Measurements from ENCODE around the gene SCYL1.

DNA sequence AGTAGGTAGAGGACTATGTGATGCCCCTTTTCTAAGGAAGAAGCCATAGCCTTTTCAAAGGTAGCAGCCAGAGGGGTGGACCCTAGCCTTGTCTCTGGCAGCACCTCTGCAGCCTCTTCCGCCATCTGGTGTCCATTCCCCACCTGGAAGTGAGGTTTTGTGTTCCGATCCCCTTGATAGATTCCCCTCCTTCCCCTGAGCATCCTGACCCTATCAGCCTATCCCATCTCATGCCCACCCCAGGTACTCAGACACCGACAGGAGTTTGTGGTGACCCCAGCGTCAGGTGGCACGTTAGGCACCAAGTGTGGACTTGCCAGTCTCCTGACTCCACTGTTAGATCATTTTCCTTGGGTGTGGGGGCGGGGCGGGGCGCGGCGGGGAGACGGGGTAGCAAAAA lies 47.1 kb downstream of the SCYL1 start:
- TF ChIP-seq, protein P1, sequence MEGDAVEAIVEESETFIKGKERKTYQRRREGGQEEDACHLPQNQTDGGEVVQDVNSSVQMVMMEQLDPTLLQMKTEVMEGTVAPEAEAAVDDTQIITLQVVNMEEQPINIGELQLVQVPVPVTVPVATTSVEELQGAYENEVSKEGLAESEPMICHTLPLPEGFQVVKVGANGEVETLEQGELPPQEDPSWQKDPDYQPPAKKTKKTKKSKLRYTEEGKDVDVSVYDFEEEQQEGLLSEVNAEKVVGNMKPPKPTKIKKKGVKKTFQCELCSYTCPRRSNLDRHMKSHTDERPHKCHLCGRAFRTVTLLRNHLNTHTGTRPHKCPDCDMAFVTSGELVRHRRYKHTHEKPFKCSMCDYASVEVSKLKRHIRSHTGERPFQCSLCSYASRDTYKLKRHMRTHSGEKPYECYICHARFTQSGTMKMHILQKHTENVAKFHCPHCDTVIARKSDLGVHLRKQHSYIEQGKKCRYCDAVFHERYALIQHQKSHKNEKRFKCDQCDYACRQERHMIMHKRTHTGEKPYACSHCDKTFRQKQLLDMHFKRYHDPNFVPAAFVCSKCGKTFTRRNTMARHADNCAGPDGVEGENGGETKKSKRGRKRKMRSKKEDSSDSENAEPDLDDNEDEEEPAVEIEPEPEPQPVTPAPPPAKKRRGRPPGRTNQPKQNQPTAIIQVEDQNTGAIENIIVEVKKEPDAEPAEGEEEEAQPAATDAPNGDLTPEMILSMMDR (IDR thresholded peaks at IDR 0.05): peak in 1 of 6 experiments; percentile 12
- TF ChIP-seq POLR2AphosphoS5 (IDR thresholded peaks at IDR 0.05): no peak
- no peak for TF ChIP-seq POLR2A (IDR thresholded peaks at IDR 0.05)
